GM12864 (cell line): Measurements from ENCODE around the gene SLC66A3.

Source experiments
- DNase-seq: peaks from one replicate; pipeline ENCODE4 v3.0.0-alpha.2; 2011; ENCODE audit warnings: low read depth
- H3K4me3 ChIP-seq: 2 replicates; pipeline ENCODE4 v1.5.1; 2011; ENCODE audit warnings: mild to moderate bottlenecking, low read depth, low read length, control low read depth
- TF ChIP-seq, protein P1 (sequence below): IDR thresholded peaks from 2 replicates; pipeline ENCODE4 v1.5.1; 2011; ENCODE audit warnings: low read depth, mild to moderate bottlenecking, moderate library complexity, low read length, control low read depth, inconsistent platforms; ENCODE audit errors: missing control alignments

SLC66A3 gene

DNA sequence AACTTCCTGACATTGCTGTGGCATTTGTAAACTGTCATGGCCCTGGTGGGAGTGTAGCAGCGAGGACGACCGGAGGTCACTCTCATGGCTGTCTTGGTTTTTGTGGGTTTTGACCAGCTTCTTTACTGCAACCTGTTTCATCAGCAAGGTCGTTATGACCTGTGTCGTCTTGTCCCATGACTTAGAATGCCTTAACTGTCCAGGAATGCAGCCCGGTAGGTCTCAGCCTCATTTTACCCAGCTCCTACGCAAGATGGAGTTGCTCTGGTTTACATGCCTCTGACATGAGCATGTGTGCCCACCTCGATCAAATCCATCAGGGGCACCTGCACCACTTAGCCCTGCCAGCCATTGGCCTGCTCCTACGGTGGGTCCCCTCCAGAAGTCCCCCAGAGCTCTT, 32.9 kb upstream of the SLC66A3 start:
- DNase-seq = no peak
- H3K4me3 ChIP-seq = no peak overlapping the region
- TF ChIP-seq, protein P1, sequence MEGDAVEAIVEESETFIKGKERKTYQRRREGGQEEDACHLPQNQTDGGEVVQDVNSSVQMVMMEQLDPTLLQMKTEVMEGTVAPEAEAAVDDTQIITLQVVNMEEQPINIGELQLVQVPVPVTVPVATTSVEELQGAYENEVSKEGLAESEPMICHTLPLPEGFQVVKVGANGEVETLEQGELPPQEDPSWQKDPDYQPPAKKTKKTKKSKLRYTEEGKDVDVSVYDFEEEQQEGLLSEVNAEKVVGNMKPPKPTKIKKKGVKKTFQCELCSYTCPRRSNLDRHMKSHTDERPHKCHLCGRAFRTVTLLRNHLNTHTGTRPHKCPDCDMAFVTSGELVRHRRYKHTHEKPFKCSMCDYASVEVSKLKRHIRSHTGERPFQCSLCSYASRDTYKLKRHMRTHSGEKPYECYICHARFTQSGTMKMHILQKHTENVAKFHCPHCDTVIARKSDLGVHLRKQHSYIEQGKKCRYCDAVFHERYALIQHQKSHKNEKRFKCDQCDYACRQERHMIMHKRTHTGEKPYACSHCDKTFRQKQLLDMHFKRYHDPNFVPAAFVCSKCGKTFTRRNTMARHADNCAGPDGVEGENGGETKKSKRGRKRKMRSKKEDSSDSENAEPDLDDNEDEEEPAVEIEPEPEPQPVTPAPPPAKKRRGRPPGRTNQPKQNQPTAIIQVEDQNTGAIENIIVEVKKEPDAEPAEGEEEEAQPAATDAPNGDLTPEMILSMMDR = no peak

GRCh38 chr2:11123001-11123809, 32.1 kb upstream of the SLC66A3 start:
- DNase-seq = no peak
- TF ChIP-seq, protein P1 = no peak
- no peak overlapping the region for H3K4me3 ChIP-seq

DNA sequence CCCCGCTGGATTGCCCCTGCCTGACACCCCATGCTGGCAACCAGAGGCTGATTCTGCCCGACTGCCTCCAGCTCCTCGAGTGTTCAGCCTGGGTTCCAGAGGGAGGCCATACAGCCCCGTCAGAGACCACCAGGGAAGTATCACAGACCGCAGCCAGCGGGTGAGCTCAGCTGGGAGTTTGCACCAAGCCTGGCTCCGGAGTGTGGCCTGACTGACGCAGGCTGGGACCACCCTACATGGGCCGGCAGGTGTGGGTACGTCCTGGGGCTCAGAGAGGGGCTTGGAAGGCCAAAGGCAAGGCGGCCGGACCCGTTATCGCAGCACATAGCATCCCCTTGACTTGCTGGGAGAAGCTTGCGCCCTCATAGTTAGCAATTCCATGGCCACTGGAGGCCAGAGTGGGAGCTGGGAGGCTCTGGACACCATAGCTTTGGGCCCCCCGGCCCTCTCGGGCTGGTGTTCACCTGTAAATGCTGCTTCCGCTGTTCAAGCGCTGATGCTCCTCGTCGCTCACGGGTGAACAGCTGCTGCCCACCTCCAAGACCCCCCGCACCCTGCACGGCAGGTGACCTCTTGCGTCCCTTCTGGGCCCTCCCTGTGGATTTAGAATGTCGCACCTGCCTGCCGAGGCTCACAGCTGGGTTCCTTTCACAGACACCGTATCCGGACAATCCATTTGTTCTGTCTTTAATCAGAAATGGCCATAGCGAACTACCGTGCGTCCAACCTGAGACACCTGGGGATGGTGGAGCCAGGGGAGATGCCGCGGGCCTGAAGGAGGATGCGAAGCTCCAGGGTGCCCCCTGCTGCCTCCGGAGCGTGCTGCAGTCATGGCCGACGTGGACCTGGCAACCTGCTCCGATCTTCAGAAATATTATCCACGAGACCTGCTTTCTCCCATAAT, 31.2 kb upstream of the SLC66A3 start:
- DNase-seq = no peak

DNA sequence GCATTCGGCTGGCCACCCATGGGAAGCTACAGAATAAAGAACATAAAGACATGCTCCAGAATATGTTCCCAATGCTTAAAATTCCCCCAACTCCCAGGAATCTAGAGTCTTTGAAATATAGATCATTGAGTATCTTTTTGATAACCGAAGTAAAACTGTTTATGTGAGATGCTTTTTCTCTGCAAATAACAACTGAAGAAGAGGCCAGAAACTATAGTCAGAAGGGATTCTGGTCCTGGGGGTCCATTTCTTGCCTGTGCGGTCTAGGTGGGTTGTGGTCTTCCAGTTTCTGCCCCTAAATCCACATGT, 30.6 kb upstream of the SLC66A3 start:
- no peak for DNase-seq
- TF ChIP-seq, protein P1 = no peak
- H3K4me3 ChIP-seq = no peak overlapping the region

More for the DNA sequence above, 31.2 kb upstream of the SLC66A3 start:
- no peak overlapping the region for H3K4me3 ChIP-seq
- TF ChIP-seq, protein P1 = peak; percentile 93

DNA sequence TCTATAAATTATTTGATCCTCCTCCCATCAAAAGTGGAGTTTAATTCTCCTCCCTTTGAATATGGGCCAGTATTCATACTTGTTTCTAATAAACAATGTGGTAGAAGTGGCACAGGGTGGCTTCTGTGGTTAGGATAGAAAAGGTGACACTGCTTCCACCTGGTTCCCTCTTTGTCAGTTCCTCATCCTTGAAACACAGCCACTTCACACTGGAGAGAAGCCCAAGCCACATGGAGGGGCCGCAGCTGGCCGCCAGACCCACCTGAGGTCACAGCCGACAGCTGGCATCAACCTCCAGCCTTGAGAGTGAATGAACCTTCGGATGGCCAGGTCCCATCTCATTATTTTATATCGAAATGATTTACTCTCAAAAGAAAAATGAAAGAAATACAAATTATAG, 27.5 kb upstream of the SLC66A3 start:
- TF ChIP-seq, protein P1 = no peak
- no peak overlapping the region for H3K4me3 ChIP-seq
- no peak for DNase-seq

- TF ChIP-seq, protein P1 = no peak
- no peak overlapping the region for H3K4me3 ChIP-seq
- no peak for DNase-seq
Measured at GRCh38 chr2:11128243-11128951, 26.9 kb upstream of the SLC66A3 start.
